MM.1S (cell line): ENCODE results near the gene CACNA1I.

Experiments
- DNase-seq: peaks from one replicate; pipeline ENCODE4 v3.0.0-alpha.2; 2015
- H2AFZ ChIP-seq: fragments of 300-600 bp; sonication (generic); 2 replicates; pipeline ENCODE4 v1.6.0; 2016; ENCODE audit warnings: antibody characterized with exemption, low read length
- H3F3A ChIP-seq: fragments of 300-600 bp; sonication (generic); 2 replicates; pipeline ENCODE4 v1.6.1; 2016; ENCODE audit warnings: mild to moderate bottlenecking, antibody characterized with exemption, low read length, moderate library complexity, mixed read lengths; ENCODE audit not compliant: insufficient read depth
- H3K27ac ChIP-seq: fragments of 300-600 bp; sonication (generic); 2 replicates; pipeline ENCODE4 v1.5.1; 2016; ENCODE audit warnings: mild to moderate bottlenecking, low read length
- H3K27me3 ChIP-seq: fragments of 300-600 bp; sonication (generic); replicated peaks from 2 replicates; pipeline ENCODE4 v1.6.0; 2016; ENCODE audit warnings: low read length; ENCODE audit not compliant: insufficient read depth
- H3K36me3 ChIP-seq: fragments of 300-600 bp; sonication (generic); replicated peaks from 2 replicates; pipeline ENCODE4 v1.6.1; 2016; ENCODE audit warnings: mild to moderate bottlenecking, low read length, mixed read lengths; ENCODE audit not compliant: insufficient read depth
- H3K4me1 ChIP-seq: fragments of 300-600 bp; sonication (generic); 2 replicates; pipeline ENCODE4 v1.6.1; 2016; ENCODE audit warnings: low read length, mixed read lengths
- H3K4me2 ChIP-seq: fragments of 300-600 bp; sonication (generic); 2 replicates; pipeline ENCODE4 v1.6.0; 2016; ENCODE audit warnings: low read depth, low read length
- H3K4me3 ChIP-seq: fragments of 300-600 bp; sonication (generic); 2 replicates; pipeline ENCODE4 v1.5.1; 2016; ENCODE audit warnings: low read length, mixed read lengths
- H3K79me2 ChIP-seq: fragments of 300-600 bp; sonication (generic); 2 replicates; pipeline ENCODE4 v1.6.1; 2016; ENCODE audit warnings: mixed run types, low read length, mixed read lengths
- H3K9ac ChIP-seq: fragments of 300-600 bp; sonication (generic); 2 replicates; pipeline ENCODE4 v1.6.1; 2016; ENCODE audit warnings: low read length, mixed read lengths
- H3K9me2 ChIP-seq: fragments of 300-600 bp; sonication (generic); replicated peaks from 2 replicates; pipeline ENCODE4 v1.6.1; 2016; ENCODE audit warnings: mild to moderate bottlenecking, low read length, mixed read lengths; ENCODE audit not compliant: insufficient read depth
- H3K9me3 ChIP-seq: fragments of 300-600 bp; sonication (generic); replicated peaks from 2 replicates; pipeline ENCODE4 v1.6.1; 2016; ENCODE audit warnings: mild to moderate bottlenecking, low read length, mixed read lengths; ENCODE audit not compliant: insufficient read depth
- H4K20me1 ChIP-seq: fragments of 300-600 bp; sonication (generic); 2 replicates; pipeline ENCODE4 v1.6.1; 2016; ENCODE audit warnings: mild to moderate bottlenecking, low read length, moderate library complexity, mixed read lengths; ENCODE audit not compliant: insufficient read depth
- EZH2 ChIP-seq: fragments of 300-600 bp; sonication (generic); optimal IDR thresholded peaks from 2 replicates; pipeline ENCODE3; 2017; ENCODE audit warnings: low read depth, mild to moderate bottlenecking, antibody characterized with exemption, low read length, mixed read lengths
- EZH2phosphoT487 ChIP-seq: fragments of 300-600 bp; sonication (generic); IDR thresholded peaks from 2 replicates; pipeline ENCODE4 v1.6.1; 2018; ENCODE audit warnings: antibody characterized with exemption, low read length
- TF ChIP-seq, protein P1 (sequence below): fragments of 300-600 bp; sonication (generic); IDR thresholded peaks from 2 replicates; pipeline ENCODE4 v1.5.1; 2016; ENCODE audit warnings: antibody characterized with exemption, low read length, mixed read lengths

The CACNA1I gene

DNA sequence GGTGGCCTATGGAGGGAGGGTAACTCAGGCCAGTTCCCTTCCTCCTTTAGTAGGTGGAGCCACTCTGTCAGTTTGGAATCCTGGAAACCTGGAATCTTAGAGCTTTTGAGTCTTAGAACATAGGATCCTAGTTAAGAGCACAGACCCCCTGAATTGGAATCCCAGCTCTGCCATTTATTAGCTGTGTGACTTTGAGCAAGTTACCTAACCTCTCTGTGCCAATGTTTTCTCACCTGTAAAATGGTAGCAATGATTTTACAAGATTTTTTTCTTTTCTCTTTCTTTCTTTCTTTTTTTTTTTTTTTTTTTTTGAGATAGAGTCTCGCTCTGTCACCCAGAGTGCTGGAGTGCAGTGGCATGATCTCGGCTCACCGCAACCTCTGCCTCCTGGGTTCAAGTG is 17.1 kb upstream of the CACNA1I start:
- Histone ChIP-seq H4K20me1 (no peaks in the 10 kb centered on the region), H3K4me1 (no peaks in the 10 kb centered on the region), H2AFZ (no peak overlapping the region), H3K27me3 (peaks cover 44% of the 10 kb centered on the region), H3K9me3 (no peaks in the 10 kb centered on the region), H3K9me2 (no peaks in the 10 kb centered on the region), H3K79me2 (no peaks in the 10 kb centered on the region), H3K4me3 (no peak overlapping the region), H3K27ac (no peak overlapping the region), H3K9ac (no peak overlapping the region), H3F3A (no peaks in the 10 kb centered on the region), H3K36me3 (no peaks in the 10 kb centered on the region), H3K4me2 (no peak overlapping the region)
- no peak for TF ChIP-seq EZH2phosphoT487
- TF ChIP-seq, protein P1, sequence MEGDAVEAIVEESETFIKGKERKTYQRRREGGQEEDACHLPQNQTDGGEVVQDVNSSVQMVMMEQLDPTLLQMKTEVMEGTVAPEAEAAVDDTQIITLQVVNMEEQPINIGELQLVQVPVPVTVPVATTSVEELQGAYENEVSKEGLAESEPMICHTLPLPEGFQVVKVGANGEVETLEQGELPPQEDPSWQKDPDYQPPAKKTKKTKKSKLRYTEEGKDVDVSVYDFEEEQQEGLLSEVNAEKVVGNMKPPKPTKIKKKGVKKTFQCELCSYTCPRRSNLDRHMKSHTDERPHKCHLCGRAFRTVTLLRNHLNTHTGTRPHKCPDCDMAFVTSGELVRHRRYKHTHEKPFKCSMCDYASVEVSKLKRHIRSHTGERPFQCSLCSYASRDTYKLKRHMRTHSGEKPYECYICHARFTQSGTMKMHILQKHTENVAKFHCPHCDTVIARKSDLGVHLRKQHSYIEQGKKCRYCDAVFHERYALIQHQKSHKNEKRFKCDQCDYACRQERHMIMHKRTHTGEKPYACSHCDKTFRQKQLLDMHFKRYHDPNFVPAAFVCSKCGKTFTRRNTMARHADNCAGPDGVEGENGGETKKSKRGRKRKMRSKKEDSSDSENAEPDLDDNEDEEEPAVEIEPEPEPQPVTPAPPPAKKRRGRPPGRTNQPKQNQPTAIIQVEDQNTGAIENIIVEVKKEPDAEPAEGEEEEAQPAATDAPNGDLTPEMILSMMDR: no peak
- TF ChIP-seq EZH2: no peak
- DNase-seq: no peak

DNA sequence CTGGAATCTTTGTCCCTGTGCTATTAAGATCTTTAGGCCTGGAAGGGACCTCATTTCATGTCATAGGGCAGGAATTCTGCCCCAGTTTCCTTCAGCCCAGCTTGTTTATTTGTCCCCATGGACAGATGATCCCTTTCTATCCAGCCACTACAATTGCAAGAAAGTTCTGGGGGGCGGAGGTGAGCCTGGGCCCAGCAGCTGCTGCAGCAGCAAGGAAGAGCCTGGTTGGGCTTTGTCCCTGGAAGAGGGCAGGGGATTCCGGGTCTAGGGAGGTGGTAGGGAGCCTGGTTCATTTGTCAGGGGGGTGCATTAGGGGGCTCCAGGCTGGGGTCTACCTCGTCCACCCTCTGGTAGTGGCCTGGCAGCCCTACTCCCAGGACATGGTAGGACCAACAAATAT is 16.4 kb upstream of the CACNA1I start:
- no peak overlapping the region for H3K4me3 ChIP-seq
- H4K20me1 ChIP-seq: no peaks in the 10 kb centered on the region
- no peak for TF ChIP-seq EZH2
- TF ChIP-seq EZH2phosphoT487: no peak
- TF ChIP-seq, protein P1: no peak
- no peaks in the 10 kb centered on the region for H3K9me3 ChIP-seq
- H3K27me3 ChIP-seq: peaks cover 51% of the 10 kb centered on the region
- no peak for DNase-seq
- H3K36me3 ChIP-seq: no peaks in the 10 kb centered on the region
- no peaks in the 10 kb centered on the region for H3K9me2 ChIP-seq
- no peak overlapping the region for H3K9ac ChIP-seq
- H3K4me2 ChIP-seq: no peak overlapping the region
- H3K4me1 ChIP-seq: no peaks in the 10 kb centered on the region
- H2AFZ ChIP-seq: no peak overlapping the region
- no peaks in the 10 kb centered on the region for H3F3A ChIP-seq
- H3K79me2 ChIP-seq: no peaks in the 10 kb centered on the region
- H3K27ac ChIP-seq: no peak overlapping the region

DNA sequence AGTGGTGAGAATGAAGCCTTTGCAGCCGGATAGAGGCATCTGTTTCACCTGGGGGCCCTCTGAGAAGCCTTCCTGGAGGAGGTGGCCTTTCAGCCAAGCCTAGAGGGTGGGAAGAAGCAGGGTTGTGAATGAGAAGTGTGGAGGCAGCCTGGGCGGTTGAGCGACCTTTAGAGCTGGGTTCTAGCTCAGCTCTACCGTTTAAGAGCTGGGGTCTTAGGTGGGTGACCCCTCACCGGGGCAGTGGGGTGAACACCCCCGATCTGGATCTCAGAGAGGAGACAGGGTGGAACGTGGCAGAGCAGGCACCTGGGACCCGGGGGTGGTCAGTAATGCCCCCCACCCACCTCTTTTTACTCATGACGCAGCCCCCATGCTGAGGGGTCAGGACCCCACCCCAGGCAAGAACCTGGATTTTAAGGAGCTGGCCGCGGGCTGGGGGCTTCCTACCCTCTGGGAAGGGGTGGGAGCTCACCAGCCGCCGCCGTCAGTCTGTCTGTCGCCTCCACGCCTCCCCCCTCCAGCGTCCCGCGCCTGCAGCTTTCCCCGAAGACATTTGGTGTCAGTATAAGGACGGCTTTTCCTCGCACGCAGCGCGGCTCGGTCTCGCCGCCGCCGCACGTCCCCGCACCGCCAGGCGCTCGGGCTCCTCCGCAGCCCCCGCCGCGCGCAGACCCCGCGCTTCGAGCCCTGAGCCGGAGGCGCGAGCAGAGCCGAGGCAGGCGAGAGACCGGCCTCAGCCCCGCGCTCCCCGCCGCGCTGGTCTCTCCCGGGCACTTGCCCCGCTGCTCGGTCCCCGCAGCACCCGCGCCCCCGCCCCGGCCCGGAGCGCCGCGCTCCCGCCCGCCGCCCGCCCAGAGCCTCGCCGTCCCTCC is 13.3 kb upstream of the CACNA1I start:
- H3K9me2 ChIP-seq: no peaks in the 10 kb centered on the region

More for the DNA sequence above, 13.3 kb upstream of the CACNA1I start:
- no peaks in the 10 kb centered on the region for H3K36me3 ChIP-seq
- no peak overlapping the region for H3K4me2 ChIP-seq
- no peaks in the 10 kb centered on the region for H3K79me2 ChIP-seq
- no peak overlapping the region for H3K4me3 ChIP-seq
- H3K27me3 ChIP-seq: peaks cover 65% of the 10 kb centered on the region
- no peak overlapping the region for H3K27ac ChIP-seq
- DNase-seq: no peak
- H2AFZ ChIP-seq: no peak overlapping the region
- H3K4me1 ChIP-seq: no peaks in the 10 kb centered on the region
- TF ChIP-seq, protein P1: no peak
- no peak for TF ChIP-seq EZH2phosphoT487
- TF ChIP-seq EZH2: no peak
- H3K9ac ChIP-seq: no peak overlapping the region
- H3F3A ChIP-seq: no peaks in the 10 kb centered on the region
- H3K9me3 ChIP-seq: no peaks in the 10 kb centered on the region
- H4K20me1 ChIP-seq: no peaks in the 10 kb centered on the region
